A673 (cell line): ENCODE results near the gene AFG1L.

Experiments used
- CTCF ChIP-seq: fragments of 300-800, 200-600 bp; sonication (generic); conservative IDR thresholded peaks from 2 replicates; pipeline ENCODE4 v1.5.1; 2017; ENCODE audit warnings: low read depth, mild to moderate bottlenecking, antibody characterized with exemption, low read length, moderate library complexity, mixed read lengths
- EZH2 ChIP-seq: fragments of 200-600 bp; sonication (generic); IDR thresholded peaks from 2 replicates; pipeline ENCODE4 v1.6.1; 2017; ENCODE audit warnings: borderline replicate concordance, low read depth, mild to moderate bottlenecking, mixed read lengths, antibody characterized with exemption, low read length; ENCODE audit not compliant: poor library complexity, severe bottlenecking

DNA sequence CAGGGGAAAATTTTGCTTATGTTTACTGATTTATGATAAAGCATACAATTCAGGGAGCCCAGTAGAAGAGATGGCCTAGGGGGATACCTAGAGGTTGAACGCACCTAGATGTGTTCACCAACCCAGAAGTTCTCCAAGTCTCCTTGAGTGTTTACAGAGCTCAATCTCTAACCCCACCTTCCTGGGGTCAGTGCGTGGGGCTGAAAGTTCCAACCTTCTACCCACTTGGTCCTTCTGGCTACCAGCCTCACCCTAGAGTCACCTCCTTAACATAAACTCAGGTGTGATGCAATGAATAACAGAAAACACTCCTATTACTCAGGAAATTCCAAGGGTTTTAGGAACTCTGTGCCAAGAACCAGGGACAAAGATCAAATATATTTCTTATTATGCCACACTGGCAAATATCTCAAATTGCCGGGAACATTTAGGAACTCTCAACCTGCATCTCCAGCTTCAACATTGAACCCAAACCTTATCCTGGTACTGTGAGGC, 26.4 kb downstream of the AFG1L start:
- TF ChIP-seq EZH2 (no peak), CTCF (no peak)
